GM23338 (cell line): ENCODE measurements around the gene MCU. TPM values are rescaled to one million over a fixed set of nuclear protein-coding genes. Genes with fewer than 3 reads are reported as not detected.

Experiments
- ATAC-seq: fragments of 200-7000 bp; cut with Tn5 transposase; 3 replicates; pipeline ENCODE4 v1.9.1; 2020
- DNase-seq: peaks from one replicate; pipeline ENCODE4 v3.0.0-alpha.2; 2015; ENCODE audit warnings: low spot score
- H2AFZ ChIP-seq: fragments of 200-600 bp; sonication (generic); 2 replicates; pipeline ENCODE4 v1.8.0; 2016; ENCODE audit warnings: antibody characterized with exemption, mild to moderate bottlenecking, moderate library complexity
- H3F3A ChIP-seq: fragments of 200-600 bp; sonication (generic); replicated peaks from 2 replicates; pipeline ENCODE4 v1.8.0; 2017; ENCODE audit warnings: antibody characterized with exemption, mixed run types, low read depth
- H3K27ac ChIP-seq: fragments of 200-600 bp; sonication (generic); 2 replicates; pipeline ENCODE4 v1.6.1; 2016; ENCODE audit warnings: low read depth
- H3K27me3 ChIP-seq: fragments of 200-600 bp; sonication (generic); 2 replicates; pipeline ENCODE4 v1.8.0; 2016; ENCODE audit warnings: mild to moderate bottlenecking, mixed run types, moderate library complexity; ENCODE audit not compliant: insufficient read depth
- H3K36me3 ChIP-seq: fragments of 200-600 bp; sonication (generic); 2 replicates; pipeline ENCODE4 v1.8.0; 2016; ENCODE audit warnings: mild to moderate bottlenecking; ENCODE audit not compliant: insufficient read depth
- H3K4me1 ChIP-seq: fragments of 200-600 bp; sonication (generic); 2 replicates; pipeline ENCODE4 v1.8.0; 2016; ENCODE audit warnings: mild to moderate bottlenecking, moderate library complexity; ENCODE audit not compliant: insufficient read depth
- H3K4me2 ChIP-seq: fragments of 200-600 bp; sonication (generic); 2 replicates; pipeline ENCODE4 v1.7.1; 2017; ENCODE audit warnings: mixed run types
- H3K4me3 ChIP-seq: fragments of 200-600 bp; sonication (generic); 2 replicates; pipeline ENCODE4 v1.6.1; 2016; ENCODE audit warnings: mixed run types
- H3K79me2 ChIP-seq: fragments of 200-600 bp; sonication (generic); replicated peaks from 2 replicates; pipeline ENCODE4 v1.8.0; 2017; ENCODE audit warnings: mild to moderate bottlenecking; ENCODE audit not compliant: insufficient read depth
- H3K9me2 ChIP-seq: fragments of 200-600 bp; sonication (generic); 2 replicates; pipeline ENCODE4 v1.8.0; 2017; ENCODE audit not compliant: insufficient read depth
- H4K20me1 ChIP-seq: fragments of 200-600 bp; sonication (generic); replicated peaks from 2 replicates; pipeline ENCODE4 v1.8.0; 2017; ENCODE audit warnings: mild to moderate bottlenecking; ENCODE audit not compliant: insufficient read depth
- H3K27ac Mint-ChIP-seq: 2 replicates; pipeline ENCODE4 v1.8.0; 2020; ENCODE audit warnings: inconsistent platforms, mild to moderate bottlenecking, moderate library complexity, mixed read lengths
- H3K27me3 Mint-ChIP-seq: 3 replicates; pipeline ENCODE4 v1.8.0; 2022; ENCODE audit warnings: low read depth, mild to moderate bottlenecking, moderate library complexity, mixed read lengths, inconsistent platforms; ENCODE audit not compliant: insufficient read depth, poor library complexity
- H3K36me3 Mint-ChIP-seq: 3 replicates; pipeline ENCODE4 v1.8.0; 2021; ENCODE audit warnings: low read depth, mild to moderate bottlenecking, inconsistent platforms, moderate library complexity, mixed read lengths
- H3K4me1 Mint-ChIP-seq: 3 replicates; pipeline ENCODE4 v1.8.0; 2020; ENCODE audit warnings: mild to moderate bottlenecking, inconsistent platforms, mixed read lengths
- H3K4me3 Mint-ChIP-seq: 3 replicates; pipeline ENCODE4 v1.8.0; 2021; ENCODE audit warnings: moderate library complexity, mild to moderate bottlenecking, inconsistent platforms, mixed read lengths
- H3K9me3 Mint-ChIP-seq: 3 replicates; pipeline ENCODE4 v1.8.0; 2020; ENCODE audit warnings: moderate library complexity, mild to moderate bottlenecking, inconsistent platforms, mixed read lengths
- CTCF ChIP-seq, 2 experiments: fragments of 200-600 bp in 1 of 2; sonication (generic) in 1 of 2; conservative IDR thresholded peaks; 2 replicates each; pipeline versions ENCODE4 v1.5.1 to v1.6.1; 2016 to 2017; ENCODE audit warnings: antibody characterized with exemption in 2 of 2, low read depth in 2 of 2, mild to moderate bottlenecking in 2 of 2, moderate library complexity in 1 of 2
- ETS1 ChIP-seq: IDR thresholded peaks from 2 replicates; pipeline ENCODE4 v1.6.1; 2016; ENCODE audit warnings: antibody characterized with exemption
- EZH2 ChIP-seq: fragments of 200-600 bp; sonication (generic); IDR thresholded peaks from one replicate; pipeline ENCODE4 v1.8.0; 2017; ENCODE audit warnings: antibody characterized with exemption, mild to moderate bottlenecking, low read depth; ENCODE audit not compliant: unreplicated experiment
- EZH2phosphoT487 ChIP-seq: fragments of 200-600 bp; sonication (generic); IDR thresholded peaks from one replicate; pipeline ENCODE4 v1.8.1; 2018; ENCODE audit warnings: antibody characterized with exemption; ENCODE audit not compliant: unreplicated experiment
- JUNB ChIP-seq: IDR thresholded peaks from one replicate; pipeline ENCODE4 v1.6.1; 2016; ENCODE audit warnings: antibody characterized with exemption; ENCODE audit not compliant: unreplicated experiment
- NANOG ChIP-seq: IDR thresholded peaks from 2 replicates; pipeline ENCODE4 v1.6.1; 2016; ENCODE audit warnings: antibody characterized with exemption, borderline replicate concordance
- POLR2AphosphoS5 ChIP-seq: IDR thresholded peaks from 2 replicates; pipeline ENCODE4 v1.6.1; 2016; ENCODE audit warnings: antibody characterized with exemption, low read depth
- REST ChIP-seq: IDR thresholded peaks from one replicate; pipeline ENCODE4 v1.6.1; 2018; ENCODE audit warnings: antibody characterized with exemption; ENCODE audit not compliant: unreplicated experiment
- STAT1 ChIP-seq: IDR thresholded peaks from one replicate; pipeline ENCODE4 v1.6.1; 2016; ENCODE audit warnings: antibody characterized with exemption; ENCODE audit not compliant: unreplicated experiment
- ZNF114 ChIP-seq: fragments of 250-450 bp; sonication (Bioruptor Pico); IDR thresholded peaks from 2 replicates; pipeline ENCODE4 v1.5.0; 2020; ENCODE audit warnings: mild to moderate bottlenecking, moderate library complexity
- ZNF462 ChIP-seq: fragments of 250-450 bp; sonication (Bioruptor Pico); IDR thresholded peaks from 2 replicates; pipeline ENCODE4 v1.5.0; 2020; ENCODE audit warnings: mild to moderate bottlenecking, moderate library complexity
- polyA plus RNA-seq: library from polyadenylated mRNA; unstranded; fragments of >200 nt; fragmentation: Nextera tagmentation; extraction: Ambion mirVana; gene quantifications from 2 replicates; pipeline ENCODE4 v1.2.1, GENCODE V29; 2016
- total RNA-seq: library from RNA; depleted of rRNA; stranded (reverse); fragments of >200 nt; shearing (Covaris generic); gene quantifications from 2 replicates; pipeline ENCODE4 v1.2.3, GENCODE V29; 2014

MCU gene
- total and polyA plus RNA-seq, 2 experiments from 2014 or later: 41.8 to 68.2 TPM

- Histone ChIP-seq H3K27me3 (no peaks in the 10 kb centered on the region), H3K27ac (no peak overlapping the region), H3F3A (no peaks in the 10 kb centered on the region), H3K4me1 (peaks cover 2% of the 10 kb centered on the region; the same call in 1 of the 2 replicates), H3K4me2 (no peak overlapping the region), H2AFZ (0 out of 2 replicates have a peak overlapping the region, but pooled peaks have one; percentile 75), H3K9me2 (no peaks in the 10 kb centered on the region), H3K79me2 (no peaks in the 10 kb centered on the region), H4K20me1 (no peaks in the 10 kb centered on the region), H3K36me3 (no peaks in the 10 kb centered on the region), H3K4me3 (no peak overlapping the region)
- no peak for DNase-seq
- Mint-ChIP-seq H3K27ac (no peak overlapping the region), H3K9me3 (no peaks in the 10 kb centered on the region), H3K36me3 (no peaks in the 10 kb centered on the region), H3K4me1 (peaks cover 3% of the 10 kb centered on the region; the same call in 2 of the 3 replicates), H3K27me3 (peaks cover 3% of the 10 kb centered on the region), H3K4me3 (no peak overlapping the region)
- no peak for ATAC-seq
- TF ChIP-seq ZNF114 (CRISPR knock-in tag): no peak
- TF ChIP-seq REST: no peak
- no peak for TF ChIP-seq STAT1
- TF ChIP-seq EZH2phosphoT487: no peak
- TF ChIP-seq NANOG: no peak
- no peak for TF ChIP-seq CTCF (conservative IDR thresholded peaks at IDR 0.05; ENCODE audit: low read depth in 2 of 2)
- TF ChIP-seq JUNB: no peak
- TF ChIP-seq ETS1: no peak
- TF ChIP-seq POLR2AphosphoS5: no peak
- TF ChIP-seq ZNF462 (CRISPR knock-in tag): no peak
- TF ChIP-seq EZH2: no peak
Measured at GRCh38 chr10:72663971-72664370, 28.0 kb upstream of the MCU start.
